H9 (cell line): ENCODE data around the gene ANGPTL1. TPM values are rescaled to one million over a fixed set of nuclear protein-coding genes. Genes with fewer than 3 reads are reported as not detected.

Experiments used
- DNase-seq: peaks from one replicate; pipeline ENCODE4 v3.0.0-alpha.2; 2017
- H2AFZ ChIP-seq: one replicate; pipeline ENCODE4 v1.6.1; 2013; ENCODE audit warnings: mild to moderate bottlenecking, low read length, control low read depth, moderate library complexity
- H2AK5ac ChIP-seq: 2 replicates; pipeline ENCODE4 v1.6.1; 2013; ENCODE audit warnings: low read length, control low read depth, mixed read lengths; ENCODE audit not compliant: insufficient read length
- H2BK120ac ChIP-seq: one replicate; pipeline ENCODE4 v1.6.1; 2013; ENCODE audit warnings: low read depth, mild to moderate bottlenecking, low read length, control low read depth, inconsistent platforms; ENCODE audit not compliant: poor library complexity, severe bottlenecking
- H2BK12ac ChIP-seq: 2 replicates; pipeline ENCODE4 v1.6.1; 2013; ENCODE audit warnings: low read length, control low read depth, mixed read lengths, low read depth; ENCODE audit not compliant: insufficient read length
- H2BK15ac ChIP-seq: 2 replicates; pipeline ENCODE4 v1.6.1; 2013; ENCODE audit warnings: low read depth, low read length, control low read depth
- H2BK20ac ChIP-seq: one replicate; pipeline ENCODE4 v1.6.1; 2013; ENCODE audit warnings: low read depth, mild to moderate bottlenecking, low read length, control low read depth, inconsistent platforms; ENCODE audit not compliant: poor library complexity, severe bottlenecking
- H2BK5ac ChIP-seq: 2 replicates; pipeline ENCODE4 v1.6.1; 2013; ENCODE audit warnings: low read length, control low read depth, mixed read lengths; ENCODE audit not compliant: insufficient read length
- H3K14ac ChIP-seq: 2 replicates; pipeline ENCODE4 v1.6.1; 2013; ENCODE audit warnings: low read length, control low read depth; ENCODE audit not compliant: insufficient read depth
- H3K18ac ChIP-seq: 2 replicates; pipeline ENCODE4 v1.6.1; 2013; ENCODE audit warnings: low read depth, mild to moderate bottlenecking, mixed read lengths, low read length, control low read depth; ENCODE audit not compliant: insufficient read length
- H3K23ac ChIP-seq: 2 replicates; pipeline ENCODE4 v1.6.1; 2013; ENCODE audit warnings: low read length, control low read depth, mixed read lengths, low read depth; ENCODE audit not compliant: insufficient read length
- H3K23me2 ChIP-seq: 2 replicates; pipeline ENCODE4 v1.6.1; 2013; ENCODE audit warnings: low read depth, mild to moderate bottlenecking, mixed read lengths, low read length, control low read depth; ENCODE audit not compliant: insufficient read length, poor library complexity, severe bottlenecking
- H3K27ac ChIP-seq: 2 replicates; pipeline ENCODE4 v1.5.1; 2013; ENCODE audit warnings: low read length, control low read depth, mixed read lengths, low read depth; ENCODE audit not compliant: insufficient read length
- H3K27me3 ChIP-seq: 2 replicates; pipeline ENCODE4 v1.6.1; 2013; ENCODE audit warnings: low read length, control low read depth, inconsistent platforms; ENCODE audit not compliant: insufficient read depth
- H3K4ac ChIP-seq: 2 replicates; pipeline ENCODE4 v1.6.1; 2013; ENCODE audit warnings: low read depth, mild to moderate bottlenecking, control low read depth, inconsistent platforms, low read length, moderate library complexity
- H3K4me1 ChIP-seq: 2 replicates; pipeline ENCODE4 v1.6.1; 2013; ENCODE audit warnings: low read length, control low read depth, inconsistent platforms; ENCODE audit not compliant: insufficient read depth
- H3K4me2 ChIP-seq: 2 replicates; pipeline ENCODE4 v1.6.1; 2013; ENCODE audit warnings: low read length, control low read depth, mixed read lengths; ENCODE audit not compliant: insufficient read length, insufficient read depth
- H3K56ac ChIP-seq: 2 replicates; pipeline ENCODE4 v1.6.1; 2013; ENCODE audit warnings: low read depth, mild to moderate bottlenecking, mixed read lengths, low read length, control low read depth; ENCODE audit not compliant: insufficient read length
- H3K79me1 ChIP-seq: 2 replicates; pipeline ENCODE4 v1.6.1; 2013; ENCODE audit warnings: low read depth, mild to moderate bottlenecking, moderate library complexity, low read length, control low read depth, inconsistent platforms; ENCODE audit not compliant: insufficient read depth, poor library complexity, severe bottlenecking
- H3K79me2 ChIP-seq: 2 replicates; pipeline ENCODE4 v1.6.1; 2013; ENCODE audit warnings: low read length, control low read depth, inconsistent platforms; ENCODE audit not compliant: insufficient read depth
- H3K9ac ChIP-seq: 2 replicates; pipeline ENCODE4 v1.6.1; 2013; ENCODE audit warnings: low read length, control low read depth, mixed read lengths; ENCODE audit not compliant: insufficient read length; ENCODE audit errors: extremely low read depth
- H3K9me3 ChIP-seq: one replicate; pipeline ENCODE4 v1.6.1; 2013; ENCODE audit warnings: low read depth, low read length, inconsistent platforms; ENCODE audit not compliant: control insufficient read depth
- H3T11ph ChIP-seq: one replicate; pipeline ENCODE4 v1.6.1; 2013; ENCODE audit warnings: mild to moderate bottlenecking, low read length, control low read depth, inconsistent platforms
- H4K20me1 ChIP-seq: one replicate; pipeline ENCODE4 v1.6.1; 2013; ENCODE audit not compliant: control insufficient read depth, insufficient read length, insufficient read depth
- H4K5ac ChIP-seq: 2 replicates; pipeline ENCODE4 v1.6.1; 2013; ENCODE audit warnings: low read depth, mild to moderate bottlenecking, mixed read lengths, low read length, control low read depth; ENCODE audit not compliant: insufficient read length
- H4K8ac ChIP-seq: replicated peaks from 2 replicates; pipeline ENCODE4 v1.6.1; 2013; ENCODE audit warnings: low read length, control low read depth, mixed read lengths, low read depth; ENCODE audit not compliant: insufficient read length
- H4K91ac ChIP-seq: 2 replicates; pipeline ENCODE4 v1.6.1; 2013; ENCODE audit warnings: low read depth, mild to moderate bottlenecking, moderate library complexity, mixed read lengths, low read length, control low read depth; ENCODE audit not compliant: insufficient read length
- H3K27ac Mint-ChIP-seq, 3 experiments: 2 replicates in 2 of 3; 3 replicates in 1 of 3; pipeline ENCODE4 v1.8.0; 2020 to 2021; ENCODE audit warnings: mixed read lengths in 3 of 3, mild to moderate bottlenecking in 1 of 3, moderate library complexity in 1 of 3
- H3K27me3 Mint-ChIP-seq: 2 replicates; pipeline ENCODE4 v1.8.0; 2021; ENCODE audit warnings: low read depth, mild to moderate bottlenecking, moderate library complexity, mixed read lengths
- H3K36me3 Mint-ChIP-seq, 3 experiments: 2 replicates in 2 of 3; 3 replicates in 1 of 3; pipeline ENCODE4 v1.8.0; 2020 to 2021; ENCODE audit warnings: low read depth in 3 of 3, mixed read lengths in 3 of 3; ENCODE audit not compliant: insufficient read depth in 1 of 3
- H3K4me1 Mint-ChIP-seq, 2 experiments: 2 replicates each; pipeline ENCODE4 v1.8.0; 2020; ENCODE audit warnings: mixed read lengths in 2 of 2
- H3K4me3 Mint-ChIP-seq, 2 experiments: 2 replicates in 1 of 2; 3 replicates in 1 of 2; pipeline ENCODE4 v1.8.0; 2020 to 2021; ENCODE audit warnings: mild to moderate bottlenecking in 2 of 2, mixed read lengths in 2 of 2, moderate library complexity in 1 of 2
- H3K9me3 Mint-ChIP-seq, 2 experiments: 2 replicates in 1 of 2; 3 replicates in 1 of 2; pipeline ENCODE4 v1.8.0; 2020; ENCODE audit warnings: mild to moderate bottlenecking in 2 of 2, mixed read lengths in 2 of 2, moderate library complexity in 1 of 2
- CTCF ChIP-seq: fragments of 200-600 bp; sonication (generic); conservative IDR thresholded peaks from 3 replicates; pipeline ENCODE4 v1.8.0; 2021; ENCODE audit warnings: antibody characterized with exemption, mild to moderate bottlenecking
- WGBS: extraction: QIAGEN DNeasy Blood & Tissue Kit; methylation state at CpG from one replicate; pipeline ENCODE4 v1.1.7; 2013; ENCODE audit warnings: missing lambda C conversion rate, low lambda C conversion rate, mixed read lengths; ENCODE audit not compliant: insufficient read length; ENCODE audit errors: extremely low coverage; 5-methylcytosine and 5-hydroxymethylcytosine counted together
- total RNA-seq: library from RNA; stranded (reverse); gene quantifications from 2 replicates; pipeline ENCODE4 v1.2.1, GENCODE V29; 2021

Gene ANGPTL1
- total RNA-seq, 1 experiment from 2014 or later: not detected

DNA sequence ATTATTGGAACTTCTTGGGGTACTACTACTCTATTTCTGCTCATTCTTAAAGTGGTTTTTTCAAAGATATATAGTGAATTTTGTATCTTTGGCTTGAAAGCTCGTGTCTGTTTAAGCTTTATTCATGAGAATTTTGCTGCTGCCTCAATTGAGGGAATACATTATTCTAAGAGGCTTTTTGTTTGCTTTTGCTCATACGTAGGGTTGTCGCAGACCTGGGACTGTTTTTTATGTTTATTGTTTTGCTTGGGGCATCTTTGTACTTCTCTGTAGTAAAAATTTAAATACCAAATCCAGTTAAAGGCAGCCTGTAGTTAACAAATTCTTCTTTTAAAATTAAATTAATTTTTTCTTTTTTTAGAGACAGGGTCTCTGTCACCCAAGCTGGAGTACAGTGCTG lies 62.3 kb downstream of the ANGPTL1 start:
- no peaks in the 10 kb centered on the region for H4K20me1 ChIP-seq
- no peak overlapping the region for H2BK120ac ChIP-seq
- H2BK20ac ChIP-seq: no peak overlapping the region
- no peak overlapping the region for H3K14ac ChIP-seq
- no peak overlapping the region for H2BK12ac ChIP-seq
- no peak overlapping the region for H2AK5ac ChIP-seq
- no peaks in the 10 kb centered on the region for H3K4me1 ChIP-seq
- Mint-ChIP-seq H3K36me3 (peaks cover 4 to 15% (median 10%) of the 10 kb centered on the region in 3 experiments; a peak in 6 of 7 replicates), H3K9me3 (no peaks in the 10 kb centered on the region; a peak in 1 of 5 replicates), H3K4me3 (no peak overlapping the region), H3K4me1 (peaks cover 2 to 5% of the 10 kb centered on the region in 2 experiments; a peak in 3 of 4 replicates), H3K27me3 (no peaks in the 10 kb centered on the region), H3K27ac (no peak overlapping the region)
- H3K9me3 ChIP-seq: no peaks in the 10 kb centered on the region
- no peak overlapping the region for H2BK5ac ChIP-seq
- no peaks in the 10 kb centered on the region for H3K79me2 ChIP-seq
- H3T11ph ChIP-seq: no peak overlapping the region
- no peak overlapping the region for H3K9ac ChIP-seq
- no peak overlapping the region for H3K4me2 ChIP-seq
- H2BK15ac ChIP-seq: no peak overlapping the region
- H3K79me1 ChIP-seq: no peaks in the 10 kb centered on the region
- H3K23ac ChIP-seq: no peak overlapping the region
- no peak overlapping the region for H3K56ac ChIP-seq
- H3K27me3 ChIP-seq: no peaks in the 10 kb centered on the region
- H2AFZ ChIP-seq: no peak overlapping the region
- WGBS: no CpG with 5 or more reads among the region's 3 CpGs
- H4K91ac ChIP-seq: no peak overlapping the region
- DNase-seq: no peak
- no peak overlapping the region for H3K27ac ChIP-seq
- H4K8ac ChIP-seq: no peak overlapping the region
- H3K18ac ChIP-seq: no peak overlapping the region
- no peak overlapping the region for H4K5ac ChIP-seq
- no peaks in the 10 kb centered on the region for H3K23me2 ChIP-seq
- no peak overlapping the region for H3K4ac ChIP-seq
- TF ChIP-seq CTCF: no peak
